ENCODE data around the gene IGDCC3.

Gene IGDCC3

GRCh38 chr15:65329288-65329983 lies 48.4 kb downstream of the IGDCC3 start:
- no peak for DNase-seq

GRCh38 chr15:65328506-65329287 lies 49.1 kb downstream of the IGDCC3 start:
- DNase-seq, result no peak

GRCh38 chr15:65327651-65328393 lies 50.0 kb downstream of the IGDCC3 start:
- no peak for DNase-seq

- no peak for DNase-seq
Measured at GRCh38 chr15:65326818-65327217, 51.0 kb downstream of the IGDCC3 start.

GRCh38 chr15:65326117-65326526 lies 51.7 kb downstream of the IGDCC3 start:
- peak in 42 of 56 donors; percentile 7 to 75 (median 42) for DNase-seq

- DNase-seq, result peak in 23 of 56 donors; percentile 4 to 61 (median 20)
Measured at GRCh38 chr15:65323071-65323511, 54.7 kb downstream of the IGDCC3 start.

GRCh38 chr15:65318870-65319356 lies 58.9 kb downstream of the IGDCC3 start:
- peak in 52 of 56 donors; percentile 30 to 89 (median 71) for DNase-seq

GRCh38 chr15:65312400-65312916 lies 65.3 kb downstream of the IGDCC3 start:
- peak in 40 of 56 donors; percentile 7 to 77 (median 40) for DNase-seq

GRCh38 chr15:65311760-65312159 lies 66.0 kb downstream of the IGDCC3 start:
- DNase-seq, result no peak

GRCh38 chr15:65310431-65311137 lies 67.2 kb downstream of the IGDCC3 start:
- no peak for DNase-seq

GRCh38 chr15:65309882-65310418 lies 67.9 kb downstream of the IGDCC3 start:
- no peak for DNase-seq

- no peak for DNase-seq
Measured at GRCh38 chr15:65307978-65308377, 69.8 kb downstream of the IGDCC3 start.

- no peak for DNase-seq
Measured at GRCh38 chr15:65306551-65306950, 71.3 kb downstream of the IGDCC3 start.

GRCh38 chr15:65305776-65306175 lies 72.0 kb downstream of the IGDCC3 start:
- no peak for DNase-seq

GRCh38 chr15:65305150-65305758 lies 72.5 kb downstream of the IGDCC3 start:
- no peak for DNase-seq

GRCh38 chr15:65304381-65305149 lies 73.2 kb downstream of the IGDCC3 start, which contains the start of gene RNU5B-1:
Gene RNU5B-1 (plus strand): TSS chr15:65304677.
- DNase-seq, result peak in 36 of 56 donors; percentile 8 to 85 (median 46)

GRCh38 chr15:65303687-65304380 lies 74.0 kb downstream of the IGDCC3 start:
- DNase-seq, result peak in 45 of 56 donors; percentile 10 to 74 (median 45)

- peak in 11 of 56 donors; percentile 7 to 40 (median 15) for DNase-seq
Measured at GRCh38 chr15:65302061-65302460, 75.7 kb downstream of the IGDCC3 start.
